HT-29 (cell line): ENCODE measurements around the gene DENND1A. TPM values are rescaled to one million over a fixed set of nuclear protein-coding genes. Genes with fewer than 3 reads are reported as not detected.

Source experiments
- DNase-seq: peaks from one replicate; pipeline ENCODE4 v3.0.0-alpha.2; 2015; ENCODE audit warnings: low spot score
- total RNA-seq: library from RNA; depleted of rRNA; stranded (reverse); fragments of >200 nt; shearing (Covaris generic); gene quantifications from 2 replicates; pipeline ENCODE4 v1.2.3, GENCODE V29; 2014

The DENND1A gene
- total RNA-seq, 1 experiment from 2014 or later = 17.9 TPM

DNA sequence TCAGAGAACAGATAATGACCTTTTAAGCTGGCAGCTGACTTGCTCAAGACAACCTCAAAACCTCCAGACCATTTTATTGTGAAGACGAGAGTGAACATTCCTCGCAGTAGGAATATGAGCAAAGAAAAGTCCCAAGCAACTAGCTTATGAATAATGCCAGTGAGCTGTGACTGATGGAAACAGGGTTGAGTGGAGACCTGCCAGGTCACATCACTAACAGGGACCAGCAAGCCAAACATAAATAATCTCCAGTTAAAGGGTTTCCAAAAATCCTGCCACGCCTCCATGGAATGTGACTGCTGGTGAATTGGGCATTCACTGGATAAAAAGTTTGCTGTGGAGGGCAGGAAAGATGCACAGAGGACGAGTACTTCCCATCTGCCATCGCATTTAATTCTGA, 388.5 kb downstream of the DENND1A start:
- DNase-seq = no peak

DNA sequence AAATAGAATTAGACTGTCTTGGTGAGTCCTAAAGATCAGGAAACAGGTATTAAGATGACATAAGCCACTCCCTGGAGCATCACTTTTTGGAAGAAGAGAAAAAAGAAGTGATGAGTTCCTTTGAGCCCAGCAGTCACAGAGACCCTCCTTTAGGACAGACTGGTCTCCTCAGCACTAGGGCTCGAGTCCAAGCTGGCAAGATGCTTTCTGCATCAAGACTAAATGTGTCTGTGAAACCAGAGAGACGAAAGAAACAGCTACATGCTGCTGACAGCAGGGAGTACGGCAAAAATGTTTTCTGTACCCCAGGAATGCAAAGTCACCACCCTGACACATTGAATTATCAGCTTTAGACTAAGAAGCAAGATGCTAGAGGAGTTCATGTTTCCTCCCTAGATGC, 389.5 kb downstream of the DENND1A start:
- DNase-seq = no peak

DNA sequence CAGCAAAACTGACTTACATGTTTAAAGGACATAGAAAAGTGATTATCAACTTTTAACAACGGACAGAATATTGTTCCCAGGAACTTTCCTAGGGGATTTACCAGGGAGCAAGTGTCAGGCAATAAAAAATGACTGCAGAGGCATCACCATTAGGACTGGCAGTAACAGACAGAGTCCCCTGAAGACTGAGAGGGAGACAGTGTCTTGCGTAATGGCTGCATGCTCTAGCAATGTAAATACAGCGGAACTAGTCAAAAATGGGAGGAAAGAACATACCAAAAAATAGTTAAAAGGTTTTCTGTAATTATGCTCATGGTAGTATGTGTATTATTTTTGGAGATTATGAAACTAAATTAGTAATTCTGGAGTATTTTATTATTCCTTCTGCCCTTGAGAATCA, 392.1 kb downstream of the DENND1A start:
- DNase-seq = no peak

DNA sequence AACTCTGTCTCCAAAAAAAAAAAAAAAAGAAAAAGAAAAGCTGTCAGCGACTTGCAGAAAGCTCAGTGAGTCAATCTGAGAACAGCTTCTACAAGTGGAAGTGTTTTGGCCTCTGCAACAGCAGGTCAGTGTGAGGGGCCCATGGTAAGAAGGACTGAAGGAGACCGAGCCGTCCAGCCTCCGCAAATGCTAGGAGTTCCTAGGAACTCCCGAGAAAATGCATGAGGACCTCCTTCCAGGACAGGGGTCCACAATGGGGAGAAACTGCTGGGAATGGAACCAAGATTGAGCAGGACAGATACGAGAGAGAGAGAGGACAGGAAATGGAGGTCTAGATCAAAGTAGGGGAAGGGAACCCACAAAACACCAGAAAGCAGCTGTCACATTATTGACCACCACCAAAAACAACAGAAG, 393.5 kb downstream of the DENND1A start:
- DNase-seq = no peak

DNA sequence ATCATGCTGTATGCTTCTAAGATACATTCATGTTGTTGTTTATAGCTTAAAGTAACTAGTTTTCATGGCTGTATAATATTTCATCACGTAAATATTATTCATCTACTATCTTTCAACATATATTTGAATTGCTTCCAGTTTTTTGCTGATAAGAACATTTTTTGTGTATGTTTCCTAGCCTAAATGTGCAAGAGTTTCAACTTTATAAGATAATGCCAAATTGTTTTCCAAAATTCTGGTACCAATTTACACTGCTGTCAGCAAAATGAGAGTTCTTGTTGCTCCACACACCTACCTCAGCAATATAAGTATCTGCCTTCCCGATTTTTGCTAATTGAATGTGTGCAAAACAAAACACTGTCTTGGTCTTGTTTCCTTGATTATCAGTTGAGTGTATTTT, 395.6 kb downstream of the DENND1A start:
- DNase-seq = no peak

DNA sequence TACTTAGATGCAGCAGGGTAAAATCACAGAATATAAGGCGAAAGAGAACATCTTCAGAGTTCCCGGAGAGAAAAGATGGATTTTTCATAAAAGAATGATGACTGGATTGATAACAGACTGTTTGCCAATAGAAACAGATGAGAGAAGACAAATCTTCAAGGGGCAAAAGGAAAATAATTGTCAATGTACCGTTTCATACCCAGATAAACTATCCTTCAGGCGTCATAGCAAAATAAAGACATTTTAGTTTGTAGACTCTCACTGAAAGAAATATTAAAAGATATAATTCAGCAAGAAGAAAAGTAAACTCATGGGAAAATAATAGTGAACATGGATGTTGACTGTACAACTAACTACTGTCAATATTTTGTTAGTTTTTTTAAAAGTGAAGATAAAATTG, 399.7 kb downstream of the DENND1A start:
- no peak for DNase-seq

DNA sequence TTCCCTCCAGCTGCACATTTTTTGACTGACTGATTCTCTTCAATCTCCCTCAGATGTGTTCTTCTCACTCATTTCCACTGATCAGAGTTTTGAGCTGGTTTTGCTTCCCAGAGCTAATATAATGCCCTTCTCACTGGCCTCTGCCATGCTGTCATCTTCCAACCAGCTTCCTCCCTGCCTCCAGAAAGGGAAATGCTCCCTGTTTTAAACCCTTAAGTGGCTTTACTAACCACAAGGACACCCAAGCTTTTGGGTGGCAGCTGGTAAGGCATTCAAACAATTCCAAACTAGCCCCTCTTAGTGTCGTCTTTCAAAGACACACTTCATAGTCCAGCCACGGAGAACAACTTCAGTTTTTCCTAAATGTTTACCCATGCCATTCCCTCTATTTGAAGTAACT, 401.4 kb downstream of the DENND1A start:
- no peak for DNase-seq

DNA sequence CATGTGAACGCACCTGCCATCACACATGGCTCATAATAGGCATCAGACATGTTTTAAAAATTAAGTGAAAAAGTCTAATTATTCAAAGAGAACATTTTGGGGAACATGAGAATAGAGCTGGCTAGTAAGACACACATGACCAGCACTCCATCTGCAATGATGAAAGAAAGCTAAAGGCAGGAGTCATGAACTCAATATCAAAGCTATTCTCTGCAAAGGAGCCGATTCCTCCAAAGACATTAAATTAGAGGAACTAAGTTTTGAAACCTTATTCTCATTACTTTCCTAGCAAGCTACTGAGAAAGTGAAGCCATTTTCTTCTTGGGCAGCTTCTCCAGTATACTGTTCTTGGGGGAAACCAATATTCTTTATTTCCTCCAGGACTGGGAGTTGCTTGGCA, 401.9 kb downstream of the DENND1A start:
- no peak for DNase-seq

DNA sequence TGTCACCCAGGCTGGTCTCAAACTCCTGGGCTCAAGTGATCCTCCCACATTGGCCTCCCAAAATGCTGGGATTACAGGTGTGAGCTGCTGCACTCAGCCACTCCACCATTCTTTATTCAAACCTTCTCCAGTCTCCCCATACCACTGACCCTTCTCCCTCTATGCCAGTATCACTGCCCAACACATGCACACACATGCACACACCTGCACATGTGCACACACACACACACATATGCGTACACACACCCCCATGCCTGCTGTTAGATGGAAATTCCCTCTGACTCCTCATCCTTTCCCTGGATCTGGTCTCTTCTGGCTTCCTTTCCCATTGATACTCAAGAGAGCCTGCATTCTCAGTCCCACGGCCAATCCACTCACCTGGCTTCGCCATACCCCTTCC, 404.0 kb downstream of the DENND1A start:
- DNase-seq = no peak

DNA sequence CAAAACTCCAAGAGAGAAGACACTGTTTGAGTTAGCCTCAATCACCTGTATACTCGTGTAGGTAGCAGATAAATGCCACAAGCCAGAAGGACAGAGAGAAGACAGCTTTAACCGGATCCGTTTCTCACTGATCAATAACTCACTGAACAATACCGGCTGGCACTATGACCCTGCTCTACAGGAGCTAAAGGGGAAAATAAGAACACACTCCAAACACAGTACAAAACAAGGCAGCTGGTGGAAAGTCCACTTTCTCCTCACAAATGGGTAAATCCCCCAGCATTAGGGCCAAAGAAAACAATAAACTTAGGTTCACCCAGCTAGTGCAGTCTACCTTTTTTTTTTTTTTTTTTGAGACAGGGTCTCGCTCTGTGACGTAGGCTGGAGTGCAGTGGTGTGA, 404.5 kb downstream of the DENND1A start:
- DNase-seq = no peak

DNA sequence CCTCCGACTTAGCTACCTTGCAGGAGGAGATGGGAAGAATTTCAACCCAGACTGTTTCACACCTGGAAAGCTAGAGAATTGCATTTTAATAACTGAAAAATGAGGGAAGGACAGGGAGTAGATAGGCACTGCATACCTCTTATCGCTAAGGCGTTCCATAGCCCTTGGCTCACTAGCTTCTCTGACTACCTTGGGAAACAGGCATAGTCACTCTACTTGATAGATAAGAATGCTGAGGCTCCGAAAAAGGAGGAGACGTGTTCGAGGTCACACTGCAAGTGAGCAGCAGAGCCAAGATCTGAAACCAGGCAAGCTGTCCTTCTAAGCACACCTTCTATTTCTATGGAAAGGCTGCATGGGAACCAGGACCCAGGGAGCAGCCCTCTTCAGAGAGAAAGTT, 405.1 kb downstream of the DENND1A start:
- DNase-seq = no peak

DNA sequence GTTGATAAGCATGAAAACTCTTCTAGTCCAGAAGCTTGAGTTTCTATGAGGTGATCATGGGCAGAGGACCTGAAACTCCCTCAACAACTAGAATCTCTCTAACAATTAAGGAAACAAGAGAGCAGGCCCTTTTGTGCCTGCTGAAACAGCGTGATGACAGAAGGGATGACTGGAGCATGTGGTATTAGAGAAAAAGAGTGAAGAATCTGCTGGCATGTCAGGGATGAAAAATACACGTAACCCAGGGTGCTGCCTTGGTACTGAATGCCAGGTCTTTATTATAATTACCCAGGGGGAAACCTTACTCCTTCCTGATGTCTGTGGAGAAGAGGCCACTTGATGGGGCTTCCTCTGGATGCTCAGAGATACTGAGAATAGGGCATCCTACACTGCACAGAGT, 406.1 kb downstream of the DENND1A start:
- DNase-seq = no peak

DNA sequence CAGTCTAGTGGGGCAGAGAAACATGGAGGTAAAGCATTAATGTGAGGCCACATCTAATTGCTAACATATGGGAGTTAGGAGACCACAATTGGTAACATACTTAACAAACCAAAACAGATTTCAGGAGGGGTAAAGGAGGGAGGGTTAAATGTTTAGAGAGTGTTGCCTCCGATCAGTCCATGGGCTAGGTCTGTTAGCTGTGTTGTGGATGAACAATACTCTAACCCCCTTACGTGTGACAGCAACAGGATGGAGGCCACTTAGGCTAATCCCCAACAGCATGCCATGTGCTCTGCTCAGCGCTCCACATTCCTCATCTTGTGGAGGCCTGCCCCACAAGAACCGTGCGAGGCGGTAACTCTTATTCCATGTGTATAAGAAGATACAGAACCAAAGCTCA, 406.9 kb downstream of the DENND1A start:
- DNase-seq = no peak

DNA sequence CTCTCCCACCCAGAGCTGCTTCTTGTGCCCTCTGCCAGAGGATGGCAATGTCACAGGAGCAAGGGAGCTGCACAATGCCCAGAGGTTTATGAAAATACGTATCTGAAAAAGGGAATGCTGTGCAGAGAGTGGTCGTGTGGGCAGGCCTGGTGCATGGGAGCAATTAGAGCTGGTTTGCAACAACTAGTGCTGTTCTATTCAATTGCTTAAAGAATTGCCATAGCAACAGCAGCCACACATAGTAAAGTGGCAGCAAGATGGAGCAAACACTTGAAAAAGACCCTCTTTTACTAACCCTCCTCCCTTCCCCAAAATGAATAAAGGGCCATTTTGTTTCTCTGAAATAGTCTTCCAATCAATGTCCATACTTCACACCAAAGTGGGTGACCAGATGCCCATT, 407.7 kb downstream of the DENND1A start:
- no peak for DNase-seq

DNA sequence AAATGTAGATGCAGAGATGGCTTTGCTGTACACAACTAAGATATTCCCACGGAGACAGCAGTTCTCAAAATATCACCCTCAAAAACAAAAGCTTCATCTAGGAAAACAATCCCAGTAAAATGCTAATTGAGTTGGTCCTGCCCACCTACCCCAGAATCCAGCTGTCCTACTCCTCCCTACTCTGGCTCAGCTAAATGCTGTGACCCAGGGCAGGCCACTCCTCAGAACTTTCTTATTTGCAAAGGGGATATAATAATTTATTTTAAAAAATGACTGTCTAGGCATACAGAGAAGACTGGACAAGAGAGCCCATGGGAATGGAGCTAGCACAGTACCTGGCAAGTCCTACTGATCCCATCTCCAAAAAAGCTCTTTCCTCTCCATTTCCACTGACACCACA, 411.6 kb downstream of the DENND1A start:
- no peak for DNase-seq

DNA sequence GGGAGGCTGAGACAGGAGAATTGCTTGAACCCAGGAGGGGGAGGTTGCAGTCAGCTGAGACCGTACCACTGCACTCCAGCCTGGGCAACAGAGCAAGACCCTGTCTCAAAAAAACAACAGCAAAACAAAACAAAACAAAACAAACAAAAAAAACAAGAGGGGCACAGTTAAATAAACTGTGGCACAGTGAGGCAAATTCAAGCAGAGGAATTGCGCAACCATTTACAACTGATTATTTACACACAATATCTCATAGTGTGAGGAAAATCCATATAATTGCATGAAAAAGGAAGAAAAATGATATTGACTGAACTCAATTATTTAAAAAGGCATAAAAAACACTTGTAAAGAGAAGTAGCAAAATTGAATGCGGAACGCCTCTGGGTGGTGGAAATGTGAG, 412.4 kb downstream of the DENND1A start:
- DNase-seq = no peak

DNA sequence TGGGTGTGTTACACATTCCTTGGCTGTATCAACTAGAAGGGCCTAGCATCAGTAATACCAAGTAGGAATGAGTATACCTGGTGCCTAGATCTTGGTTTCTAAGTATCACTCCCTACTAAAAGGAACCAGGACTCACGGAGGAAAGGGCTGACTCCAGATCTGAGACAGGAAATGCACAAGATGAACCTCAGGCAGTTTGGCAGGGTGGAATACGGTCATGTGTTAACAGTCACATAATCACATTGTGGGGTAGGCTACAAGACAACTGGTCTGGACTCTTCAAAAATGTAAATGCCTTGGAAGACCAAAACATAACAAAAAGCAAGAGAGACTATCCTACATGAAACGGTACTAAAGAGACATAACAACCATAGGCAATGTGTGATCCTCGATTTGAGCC, 415.2 kb downstream of the DENND1A start:
- DNase-seq = no peak

DNA sequence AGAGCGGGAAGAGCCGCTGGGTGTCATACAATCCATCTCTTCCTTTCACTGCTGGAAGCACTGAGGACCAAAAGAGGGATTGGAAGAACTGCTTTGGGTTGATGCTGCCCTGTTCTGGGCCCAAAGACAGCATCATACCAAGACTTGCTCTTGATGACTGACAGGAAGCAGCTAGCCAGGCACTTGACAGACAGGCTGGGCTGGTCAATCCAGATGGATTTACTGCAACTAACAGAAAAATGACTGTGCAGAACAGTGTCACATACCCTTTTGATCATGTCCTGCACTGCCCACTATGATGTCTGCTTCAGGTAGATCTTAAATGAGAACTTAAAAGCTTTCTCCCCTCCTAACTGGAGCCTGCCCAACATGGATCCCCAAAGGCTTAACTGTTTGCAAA, 416.4 kb downstream of the DENND1A start:
- DNase-seq = no peak

DNA sequence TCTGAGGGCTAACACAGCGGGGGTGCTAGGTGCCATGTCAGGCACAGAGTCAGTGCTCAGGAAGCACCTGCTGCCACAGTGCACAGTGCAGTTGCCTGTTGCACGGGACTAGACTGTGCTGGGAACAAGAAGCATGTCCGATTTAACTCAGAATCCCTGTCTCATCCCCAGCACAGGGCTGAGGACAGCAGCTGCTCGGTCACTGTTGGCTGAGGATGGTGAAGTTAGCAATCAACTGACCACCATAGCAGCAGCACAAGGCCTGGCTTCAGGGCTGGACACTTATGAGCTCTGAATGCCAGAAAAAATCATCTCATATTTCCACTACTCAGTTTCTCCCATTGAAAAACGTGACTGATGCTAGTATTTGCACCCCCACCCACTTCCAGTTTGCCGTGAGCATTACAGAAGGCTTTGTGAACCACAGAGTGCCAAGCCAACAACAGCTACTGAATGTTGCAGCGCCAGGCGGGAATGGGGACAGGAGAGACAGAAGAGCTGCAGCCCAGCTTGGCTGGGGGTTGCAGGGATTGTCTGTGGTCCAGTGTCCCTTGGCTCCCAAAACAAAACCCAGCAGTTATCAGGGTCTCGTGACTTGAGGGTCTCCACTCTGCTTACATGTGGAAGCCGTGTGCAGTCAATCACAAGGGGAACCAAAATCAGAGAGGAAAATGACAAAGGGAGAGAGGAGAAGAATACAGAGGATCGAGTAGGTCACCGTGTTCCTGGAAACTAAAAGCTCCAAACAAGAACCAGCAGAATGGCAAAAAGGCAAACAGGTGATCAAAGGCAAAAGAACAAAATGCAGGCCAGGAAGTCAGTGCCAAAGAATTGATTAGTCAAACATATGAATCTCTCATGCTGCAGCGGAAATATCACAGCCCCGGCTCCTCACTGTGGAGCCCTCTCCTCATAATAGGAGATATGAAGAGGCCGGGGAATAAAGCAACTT, 418.3 kb downstream of the DENND1A start:
- no peak for DNase-seq

DNA sequence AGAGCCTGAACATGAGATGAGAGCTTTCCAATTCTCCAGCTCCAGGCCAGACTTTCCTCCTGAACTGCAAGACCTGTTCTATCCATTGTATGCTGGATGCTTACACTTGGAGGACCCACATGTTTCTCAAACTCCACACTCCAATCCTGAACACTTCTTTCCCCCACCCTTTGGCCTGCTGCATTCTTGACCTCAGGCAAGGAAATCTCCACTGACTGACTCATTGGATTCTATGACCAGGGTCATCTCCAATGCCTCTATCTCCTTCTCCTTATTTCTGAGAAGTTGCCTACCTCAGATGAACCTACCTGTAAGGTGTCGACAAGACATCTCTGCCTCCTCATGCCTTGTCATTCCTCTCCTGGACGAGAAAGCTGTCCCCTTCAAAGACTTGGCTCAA, 420.3 kb downstream of the DENND1A start:
- DNase-seq = no peak

DNA sequence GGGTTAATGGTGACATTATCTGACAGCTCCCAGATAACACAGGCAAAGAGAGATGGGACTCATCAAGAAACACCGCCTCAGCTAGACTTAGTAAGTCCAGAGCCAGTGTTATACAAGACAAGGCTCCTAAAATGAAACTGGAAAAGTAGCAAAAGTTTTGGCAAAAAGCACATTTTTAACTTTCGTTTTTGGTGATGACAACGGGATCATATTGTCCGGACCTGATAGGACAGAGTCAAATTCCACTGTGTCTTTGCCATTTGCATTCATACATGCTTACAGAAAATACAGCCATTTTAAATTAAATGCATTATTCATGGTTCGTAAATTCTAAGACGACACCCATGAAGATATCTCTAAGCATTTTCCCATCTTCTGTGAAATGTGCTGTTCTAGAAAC, 421.9 kb downstream of the DENND1A start:
- DNase-seq = no peak

DNA sequence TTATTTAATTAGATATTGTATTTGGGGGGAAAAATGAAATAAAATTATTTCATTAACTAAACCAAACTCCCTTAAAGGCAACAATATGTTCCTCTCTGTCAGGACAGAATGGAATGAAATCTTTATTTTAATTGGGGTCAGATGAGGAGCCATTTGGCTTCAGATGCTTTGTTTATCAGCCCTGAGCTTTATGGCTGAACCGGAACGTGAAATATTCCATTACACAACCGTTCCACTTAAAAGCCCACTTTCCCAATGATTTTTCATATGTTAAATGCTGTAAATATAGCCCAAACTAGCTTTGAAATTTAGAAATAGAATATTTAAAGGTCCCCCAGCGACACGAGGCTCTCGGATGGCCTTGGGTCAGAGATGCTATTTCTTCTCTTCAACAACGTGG, 424.4 kb downstream of the DENND1A start:
- DNase-seq = no peak

DNA sequence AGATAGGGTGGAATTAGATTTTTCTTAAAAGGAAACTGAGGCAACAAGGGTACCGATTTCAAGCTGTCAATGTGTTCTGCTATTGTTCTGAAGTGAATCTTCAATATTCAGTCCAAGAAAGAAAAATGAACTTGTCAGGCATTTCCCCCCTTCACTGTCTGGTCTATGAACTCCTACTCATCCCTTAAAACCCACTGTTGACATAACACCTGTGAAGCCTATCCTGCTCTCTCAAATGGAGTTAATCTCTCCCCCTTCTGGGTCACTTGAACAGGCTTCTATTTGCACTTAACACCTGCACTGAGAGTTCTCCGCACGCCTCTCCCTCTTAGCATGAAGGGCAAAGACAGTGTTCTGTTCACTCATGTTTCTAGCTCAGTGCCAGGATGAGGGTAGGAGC, 429.6 kb downstream of the DENND1A start:
- no peak for DNase-seq

DNA sequence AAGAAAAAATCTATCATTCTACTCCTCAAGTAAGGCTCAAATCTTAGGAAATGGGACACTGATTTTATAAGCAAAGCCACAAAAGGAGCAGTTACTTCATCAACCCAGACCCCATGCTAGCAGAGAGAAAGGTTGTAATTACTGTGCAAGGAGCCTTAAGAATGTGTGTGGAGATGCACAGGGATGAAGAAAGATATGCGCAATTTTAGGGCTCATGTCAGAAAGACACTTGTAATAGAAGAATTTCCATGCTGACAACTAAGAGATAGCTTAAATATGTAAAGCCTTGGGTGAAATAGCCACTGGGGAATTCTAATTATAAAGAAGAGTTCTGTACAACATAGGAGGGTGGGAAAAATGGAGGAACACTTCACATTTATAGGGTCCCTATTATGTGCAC, 432.1 kb downstream of the DENND1A start:
- no peak for DNase-seq
